Tibial nerve (tissue), 3 donors: Measurements from ENCODE around the gene MOCOS.

ENCODE experiments used
- CTCF ChIP-seq, 5 experiments: fragments of 200-600 bp in 3 of 5; fragments of 450-650 bp in 2 of 5; sonication (generic) in 3 of 5; IDR thresholded peaks; one replicate each; pipeline ENCODE4 v1.5.1; 2016 to 2019; ENCODE audit warnings: antibody characterized with exemption in 5 of 5, mild to moderate bottlenecking in 3 of 5, moderate library complexity in 2 of 5
- POLR2A ChIP-seq, 2 donors: fragments of 450-650 bp; IDR thresholded peaks; one replicate each; pipeline ENCODE4 v1.6.1; 2017; ENCODE audit warnings: antibody characterized with exemption in 2 of 2, mild to moderate bottlenecking in 2 of 2, moderate library complexity in 2 of 2

GRCh38 chr18:36247036-36247435, 59.7 kb downstream of the MOCOS start:
- TF ChIP-seq POLR2A (IDR thresholded peaks at IDR 0.05) (no peak), CTCF (IDR thresholded peaks at IDR 0.05) (no peak)
